ENCODE results near the gene TMTC1.
"Not testable (repeated sequence)": the region's sequence is repeated elsewhere in the genome, so short reads cannot be mapped to it uniquely, and the experiment has no call there.

The TMTC1 gene

DNA sequence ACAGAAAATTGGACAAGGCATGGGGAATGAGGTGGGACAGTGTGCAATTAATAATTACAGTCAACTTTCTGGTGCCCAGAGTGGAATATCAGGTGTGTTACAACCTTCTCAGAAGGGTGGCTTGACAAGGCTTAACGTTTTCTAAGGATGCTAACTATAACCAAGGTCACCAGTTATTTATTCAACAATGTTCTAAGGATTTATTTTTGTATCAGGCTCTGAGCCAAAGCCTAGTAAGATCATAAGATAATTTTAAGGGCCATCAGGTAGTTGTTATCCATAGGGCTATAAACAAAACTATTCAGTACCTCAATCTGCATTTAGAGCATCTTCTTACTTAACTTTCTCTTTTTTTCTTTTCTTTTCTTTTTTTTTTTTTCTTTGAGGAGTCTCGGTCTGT lies 134.0 kb downstream of the TMTC1 start:
- Histone ChIP-seq H3K4me3 (no peak overlapping the region), H3K9me3 (no peaks in the 10 kb centered on the region), H3K4me1 (peaks cover 7% of the 10 kb centered on the region), H3K36me3 (replicated peaks) (no peaks in the 10 kb centered on the region), H3K27me3 (ENCODE audit: low read depth) (no peaks in the 10 kb centered on the region)
- no peak for DNase-seq (ENCODE audit: low spot score in 2 of 2)
- in situ Hi-C loops (cut with MboI; ENCODE audit: low sequenced_read_pairs) = no loop called here

DNA sequence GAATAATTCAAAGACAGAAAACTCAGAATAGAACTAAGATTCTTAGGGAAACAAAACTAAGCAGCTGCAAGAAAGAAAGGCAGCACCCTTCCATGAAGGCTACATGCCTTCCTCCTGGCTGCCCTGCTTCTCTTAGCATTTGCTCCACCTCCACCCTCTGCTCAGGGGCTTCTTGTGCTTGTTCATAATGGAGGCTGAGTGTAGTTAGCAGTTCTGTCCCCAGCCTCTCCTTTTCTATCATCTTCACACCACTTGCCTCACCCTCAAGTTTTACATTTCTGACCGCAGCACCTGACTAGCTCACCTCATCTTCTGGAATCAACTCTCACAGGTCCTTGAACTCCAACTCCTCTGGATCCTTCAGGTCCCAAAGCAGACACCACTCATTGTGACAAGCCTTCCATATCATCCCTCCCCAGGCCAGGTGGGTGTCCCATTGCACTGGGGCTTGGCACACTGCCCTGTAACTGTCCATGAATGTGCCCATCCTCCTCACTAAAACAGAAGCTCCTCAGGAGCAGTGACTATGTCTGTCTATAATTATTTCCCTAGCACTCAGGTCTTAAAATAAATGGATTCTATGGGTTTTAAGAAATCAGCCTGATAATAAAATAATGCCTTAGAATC lies 139.1 kb downstream of the TMTC1 start:
- H3K36me3 ChIP-seq (replicated peaks) = no peaks in the 10 kb centered on the region

GRCh38 chr12:29640589-29641345 lies 143.0 kb downstream of the TMTC1 start:
- no peaks in the 10 kb centered on the region for H3K36me3 ChIP-seq (replicated peaks)
- DNase-seq (ENCODE audit: low spot score in 2 of 2) = peak; percentile 52 to 83
- no peaks in the 10 kb centered on the region for H3K9me3 ChIP-seq
- peaks cover 17% of the 10 kb centered on the region for H3K4me1 ChIP-seq
- no peaks in the 10 kb centered on the region for H3K27me3 ChIP-seq (ENCODE audit: low read depth)
- no peak overlapping the region; the same call in 1 of the 2 replicates for H3K4me3 ChIP-seq
- in situ Hi-C loops (cut with MboI; ENCODE audit: low sequenced_read_pairs) = no loop called here

More for the DNA sequence above, 139.1 kb downstream of the TMTC1 start:
- Histone ChIP-seq H3K27me3 (ENCODE audit: low read depth) (no peaks in the 10 kb centered on the region), H3K4me1 (peaks cover 20% of the 10 kb centered on the region), H3K4me3 (no peak overlapping the region), H3K9me3 (no peaks in the 10 kb centered on the region)
- no peak for DNase-seq (ENCODE audit: low spot score in 2 of 2)
- in situ Hi-C loops (cut with MboI; ENCODE audit: low sequenced_read_pairs) = no loop called here

- Histone ChIP-seq H3K9me3 (no peaks in the 10 kb centered on the region), H3K4me1 (peaks cover 20% of the 10 kb centered on the region), H3K4me3 (no peak overlapping the region), H3K36me3 (replicated peaks) (no peaks in the 10 kb centered on the region), H3K27me3 (ENCODE audit: low read depth) (no peaks in the 10 kb centered on the region)
- DNase-seq (ENCODE audit: low spot score in 2 of 2) = no peak
- in situ Hi-C loops (cut with MboI; ENCODE audit: low sequenced_read_pairs) = no loop called here
Measured at GRCh38 chr12:29639893-29640495, 143.7 kb downstream of the TMTC1 start.

DNA sequence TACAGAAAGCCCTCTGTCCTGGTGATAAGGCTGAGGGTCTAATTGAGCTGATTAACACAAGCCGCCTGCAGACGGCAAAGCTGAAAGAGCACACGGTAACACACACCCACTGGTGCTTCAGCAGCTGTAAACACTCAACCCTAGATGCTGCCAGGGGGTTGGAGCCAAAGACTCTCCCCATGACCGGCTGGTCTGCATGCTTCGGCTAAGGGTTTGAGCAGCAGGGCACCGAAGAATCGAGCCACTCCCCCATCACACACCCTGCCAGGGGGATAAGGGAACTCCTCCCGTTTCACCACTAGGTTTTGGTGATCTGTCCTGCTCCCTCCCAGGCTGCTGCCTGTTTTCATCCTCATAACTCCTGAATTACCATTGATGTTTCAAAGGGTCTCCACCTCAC lies 145.2 kb downstream of the TMTC1 start:
- in situ Hi-C loops (cut with MboI; ENCODE audit: low sequenced_read_pairs) = no loop called here
- Histone ChIP-seq H3K27me3 (ENCODE audit: low read depth) (no peaks in the 10 kb centered on the region), H3K9me3 (no peaks in the 10 kb centered on the region), H3K36me3 (replicated peaks) (no peaks in the 10 kb centered on the region), H3K4me3 (no peak overlapping the region), H3K4me1 (peaks cover 20% of the 10 kb centered on the region)
- DNase-seq (ENCODE audit: low spot score in 2 of 2) = no peak

DNA sequence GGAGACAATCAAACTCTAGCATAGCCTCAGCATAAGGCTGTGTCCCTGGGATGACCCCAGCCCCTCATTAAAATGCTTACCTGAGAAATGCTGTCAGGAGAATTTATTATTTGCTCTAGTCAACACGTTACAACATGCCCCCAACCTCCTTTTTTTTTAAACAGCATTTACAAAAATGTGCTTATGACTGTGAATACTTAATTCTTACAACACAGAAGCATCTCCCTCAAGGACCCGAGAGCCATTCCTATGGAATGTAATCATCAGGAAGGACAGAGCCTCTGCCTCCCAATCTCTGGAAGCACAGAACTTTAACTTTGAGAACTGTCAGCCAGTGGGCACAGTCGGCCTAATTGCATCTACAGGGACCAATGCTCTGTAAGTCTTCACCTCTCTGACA lies 149.7 kb downstream of the TMTC1 start:
- Histone ChIP-seq H3K9me3 (no peaks in the 10 kb centered on the region), H3K4me3 (no peak overlapping the region), H3K36me3 (replicated peaks) (no peaks in the 10 kb centered on the region), H3K27me3 (ENCODE audit: low read depth) (no peaks in the 10 kb centered on the region), H3K4me1 (peaks cover 7% of the 10 kb centered on the region)
- in situ Hi-C loops (cut with MboI; ENCODE audit: low sequenced_read_pairs) = no loop called here
- no peak for DNase-seq (ENCODE audit: low spot score in 2 of 2)

DNA sequence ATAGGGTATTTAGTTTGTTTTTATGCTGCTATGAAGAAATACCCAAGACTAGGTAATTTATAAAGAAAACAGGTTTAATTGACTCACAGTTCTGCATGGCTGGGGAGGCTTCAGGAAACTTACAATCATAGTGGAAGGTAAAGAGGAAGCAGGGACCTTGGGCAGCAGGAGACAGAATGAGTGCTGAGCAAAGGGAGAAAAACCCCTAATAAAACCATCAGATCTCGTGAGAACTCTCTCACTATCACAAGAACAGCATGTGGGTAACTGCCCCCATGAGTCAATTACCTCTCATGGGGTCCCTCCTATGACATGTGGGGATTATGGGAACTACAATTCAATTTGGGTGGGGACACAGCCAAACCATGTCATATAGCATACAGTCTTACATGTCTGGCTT lies 153.6 kb downstream of the TMTC1 start:
- H3K9me3 ChIP-seq; H3K36me3 ChIP-seq (replicated peaks); H3K27me3 ChIP-seq (ENCODE audit: low read depth); DNase-seq (ENCODE audit: low spot score in 2 of 2); H3K4me3 ChIP-seq; in situ Hi-C loops (cut with MboI; ENCODE audit: low sequenced_read_pairs): not testable (repeated sequence)
- H3K4me1 ChIP-seq = peaks cover 13% of the 10 kb centered on the region

DNA sequence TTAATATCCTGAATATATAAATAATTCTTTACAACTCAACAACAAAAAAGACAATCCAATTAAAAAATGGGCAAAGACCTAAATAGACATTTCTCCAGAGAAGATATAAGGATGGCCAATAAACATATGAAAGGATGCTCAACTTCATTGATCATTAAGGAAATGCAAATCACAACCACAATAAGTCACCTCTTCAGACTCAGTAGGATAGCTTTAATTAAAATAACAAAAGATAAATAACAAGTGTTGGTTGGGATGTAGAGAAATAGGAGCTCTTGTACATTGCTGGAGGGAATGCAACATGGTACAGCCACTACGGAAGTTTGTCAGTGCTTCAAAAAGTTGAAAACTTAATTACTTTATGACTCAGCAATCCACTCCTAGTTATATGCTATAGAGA lies 156.5 kb downstream of the TMTC1 start:
- Histone ChIP-seq H3K27me3 (ENCODE audit: low read depth) (no peaks in the 10 kb centered on the region), H3K4me3 (no peak overlapping the region), H3K4me1 (peaks cover 28% of the 10 kb centered on the region), H3K9me3 (no peaks in the 10 kb centered on the region), H3K36me3 (replicated peaks) (no peaks in the 10 kb centered on the region)
- peak in 1 of 2 experiments; percentile 91 for DNase-seq (ENCODE audit: low spot score in 2 of 2)
- in situ Hi-C loops (cut with MboI; ENCODE audit: low sequenced_read_pairs) = no loop called here

DNA sequence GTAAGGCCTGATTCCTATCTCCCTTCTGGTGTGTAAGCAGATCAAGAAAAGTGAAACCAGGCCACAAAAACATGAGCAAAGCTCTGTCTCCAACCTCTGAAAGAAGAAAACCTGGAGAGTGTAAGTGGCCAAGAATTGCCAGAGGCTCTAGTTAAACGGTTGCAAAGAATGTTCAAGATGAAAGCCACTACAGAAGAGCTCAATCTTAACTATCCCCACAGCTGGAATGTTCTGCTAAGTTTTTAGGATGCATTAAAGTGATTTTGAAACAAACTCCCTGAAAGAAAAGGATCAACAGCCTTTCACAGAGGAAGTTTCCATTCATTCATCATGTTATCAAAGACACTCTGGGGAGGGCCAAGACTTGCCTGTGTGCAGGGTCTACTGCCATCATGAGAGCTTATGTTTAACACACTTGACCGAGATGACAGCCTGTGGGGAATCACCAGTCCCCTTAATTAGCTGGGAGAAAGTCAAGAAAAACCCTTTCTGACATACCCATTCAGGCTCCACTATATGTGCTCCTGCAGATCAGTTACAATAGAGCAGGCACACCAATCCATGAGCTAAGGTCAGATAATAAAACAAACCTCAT lies 158.3 kb downstream of the TMTC1 start:
- H3K4me3 ChIP-seq = no peak overlapping the region
- in situ Hi-C loops (cut with MboI; ENCODE audit: low sequenced_read_pairs) = no loop called here
- DNase-seq (ENCODE audit: low spot score in 2 of 2) = no peak

GRCh38 chr12:29622251-29622650 lies 161.5 kb downstream of the TMTC1 start:
- in situ Hi-C loops (cut with MboI; ENCODE audit: low sequenced_read_pairs) = no loop called here
- no peaks in the 10 kb centered on the region for H3K27me3 ChIP-seq (ENCODE audit: low read depth)
- no peak overlapping the region for H3K4me3 ChIP-seq
- DNase-seq (ENCODE audit: low spot score in 2 of 2) = no peak
- H3K36me3 ChIP-seq (replicated peaks) = no peaks in the 10 kb centered on the region
- no peaks in the 10 kb centered on the region for H3K9me3 ChIP-seq
- H3K4me1 ChIP-seq = peaks cover 23% of the 10 kb centered on the region

More for the DNA sequence above, 158.3 kb downstream of the TMTC1 start:
- Histone ChIP-seq H3K27me3 (ENCODE audit: low read depth) (no peaks in the 10 kb centered on the region), H3K4me1 (peaks cover 30% of the 10 kb centered on the region), H3K36me3 (replicated peaks) (no peaks in the 10 kb centered on the region), H3K9me3 (no peaks in the 10 kb centered on the region)

DNA sequence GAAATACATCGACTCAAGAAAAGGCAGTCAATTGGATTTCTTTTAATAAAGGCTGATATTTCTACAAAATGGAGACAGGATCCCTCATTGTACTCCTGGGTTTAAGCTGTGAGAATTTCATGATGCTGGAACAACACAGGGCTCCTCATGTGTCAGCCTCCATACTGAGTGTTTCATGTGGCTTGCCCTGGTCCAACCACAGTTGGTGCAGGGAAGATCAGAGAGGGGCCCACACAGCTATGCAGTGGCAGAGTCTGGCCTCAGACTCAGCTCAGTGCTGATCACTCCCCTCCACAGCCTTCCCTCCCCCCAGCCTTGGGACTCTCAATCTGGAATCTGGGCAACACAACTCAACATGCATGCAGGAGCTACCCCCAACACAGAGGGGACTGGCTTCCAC lies 163.7 kb downstream of the TMTC1 start:
- Histone ChIP-seq H3K9me3 (no peaks in the 10 kb centered on the region), H3K4me1 (peaks cover 16% of the 10 kb centered on the region), H3K27me3 (ENCODE audit: low read depth) (no peaks in the 10 kb centered on the region), H3K4me3 (no peak overlapping the region), H3K36me3 (replicated peaks) (no peaks in the 10 kb centered on the region)
- DNase-seq (ENCODE audit: low spot score in 2 of 2) = no peak
- in situ Hi-C loops (cut with MboI; ENCODE audit: low sequenced_read_pairs) = no loop called here

GRCh38 chr12:29617407-29617803 lies 166.3 kb downstream of the TMTC1 start:
- Histone ChIP-seq H3K9me3 (no peaks in the 10 kb centered on the region), H3K4me3 (no peak overlapping the region), H3K27me3 (ENCODE audit: low read depth) (no peaks in the 10 kb centered on the region), H3K4me1 (peaks cover 4% of the 10 kb centered on the region; the same call in 1 of the 2 replicates), H3K36me3 (replicated peaks) (no peaks in the 10 kb centered on the region)
- in situ Hi-C loops (cut with MboI; ENCODE audit: low sequenced_read_pairs) = no loop called here
- DNase-seq (ENCODE audit: low spot score in 2 of 2) = no peak

- no peaks in the 10 kb centered on the region for H3K27me3 ChIP-seq (ENCODE audit: low read depth)
- no peaks in the 10 kb centered on the region for H3K36me3 ChIP-seq (replicated peaks)
- DNase-seq (ENCODE audit: low spot score in 2 of 2) = no peak
- H3K4me3 ChIP-seq = no peak overlapping the region
- H3K9me3 ChIP-seq = no peaks in the 10 kb centered on the region
- in situ Hi-C loops (cut with MboI; ENCODE audit: low sequenced_read_pairs) = no loop called here
- H3K4me1 ChIP-seq = no peaks in the 10 kb centered on the region
Measured at GRCh38 chr12:29616664-29617406, 166.9 kb downstream of the TMTC1 start.

All from HAP-1 (cell line).